Retina (tissue), 1 donor: ENCODE measurements around the gene FAM227A.

Experiments
- DNase-seq: peaks from one replicate; pipeline ENCODE4 v3.0.0-alpha.2; 2016

The FAM227A gene

GRCh38 chr22:38656256-38657044 lies at the start of gene FAM227A, which contains the start of gene CBY1:
FAM227A (minus strand) TSS chr22:38656392; CDS start chr22:38650168, 6,224 bp downstream.
CBY1 (plus strand) TSS chr22:38656638; CDS start chr22:38668055, 11,417 bp downstream.
- DNase-seq = peak; percentile 98

GRCh38 chr22:38705235-38706100 lies 49.3 kb upstream of the FAM227A start, which contains the start of gene GTPBP1:
GTPBP1 (plus strand) TSS chr22:38705944; CDS start chr22:38705956, 12 bp downstream.
- DNase-seq = peak; percentile 99

GRCh38 chr22:38704654-38705234 lies 48.6 kb upstream of the FAM227A start:
- DNase-seq = no peak

GRCh38 chr22:38700789-38701628 lies 44.8 kb upstream of the FAM227A start, which contains the start of gene JOSD1:
JOSD1 (minus strand) TSS chr22:38700943; CDS start chr22:38699987, 956 bp downstream.
- DNase-seq = peak; percentile 94

- DNase-seq = peak; percentile 79
Measured at GRCh38 chr22:38700270-38700788, 44.1 kb upstream of the FAM227A start.

DNA sequence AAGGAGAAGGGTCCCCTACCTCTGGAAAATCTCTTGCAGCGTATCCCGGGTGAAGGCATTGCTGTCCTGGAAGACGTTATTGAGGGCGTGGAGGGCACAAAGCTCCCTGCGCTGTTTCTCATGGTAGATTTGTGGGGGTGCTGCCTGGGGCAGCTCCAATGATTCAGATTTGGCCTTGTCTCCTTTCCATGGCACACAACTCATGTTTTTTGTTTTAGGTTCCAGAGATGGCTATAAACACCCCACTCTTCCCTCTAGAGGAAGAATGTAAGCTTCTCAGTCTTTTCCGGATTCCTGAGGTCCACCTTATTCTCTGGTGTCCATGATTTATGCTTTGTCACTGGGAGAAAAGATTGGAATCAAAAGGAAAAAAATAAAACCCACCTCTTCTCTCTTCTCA lies 43.6 kb upstream of the FAM227A start:
- DNase-seq = peak; percentile 44

- no peak for DNase-seq
Measured at GRCh38 chr22:38699143-38699542, 43.0 kb upstream of the FAM227A start.

- DNase-seq = no peak
Measured at GRCh38 chr22:38698407-38699094, 42.4 kb upstream of the FAM227A start.

DNA sequence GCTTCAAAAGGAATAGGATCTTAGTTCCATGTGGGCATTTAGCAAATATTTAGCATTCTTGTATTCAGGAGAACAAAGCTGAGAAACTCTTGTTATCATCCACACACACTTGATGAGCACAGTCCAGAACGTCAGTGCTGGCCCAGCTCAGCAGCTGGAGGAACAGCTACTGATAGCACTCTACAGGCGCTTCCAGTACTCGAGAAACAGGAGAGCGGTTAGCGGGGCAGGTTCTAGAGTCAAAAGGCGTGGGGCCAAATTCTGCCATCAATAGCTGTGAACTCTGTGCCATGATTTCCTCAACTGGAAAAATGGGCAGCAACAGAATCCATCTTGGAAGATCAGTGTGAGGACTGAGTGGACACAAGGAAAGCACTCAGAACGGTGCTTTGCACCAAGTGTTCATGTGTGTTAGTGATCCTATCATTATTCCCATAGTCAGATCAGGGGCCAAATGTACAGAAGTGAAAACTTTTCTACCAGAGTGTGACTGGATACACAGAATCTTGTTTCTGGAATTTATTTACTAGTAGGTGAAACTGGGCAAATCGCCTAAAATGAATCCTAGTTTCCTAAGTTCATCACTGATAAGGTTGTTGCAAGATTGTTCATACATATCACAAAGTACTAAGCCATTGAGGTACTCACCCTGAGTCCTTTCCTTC lies 41.4 kb upstream of the FAM227A start:
- no peak for DNase-seq

GRCh38 chr22:38696606-38697424 lies 40.6 kb upstream of the FAM227A start:
- DNase-seq = no peak

- no peak for DNase-seq
Measured at GRCh38 chr22:38694940-38695339, 38.7 kb upstream of the FAM227A start.

- DNase-seq = no peak
Measured at GRCh38 chr22:38694049-38694448, 37.9 kb upstream of the FAM227A start.

DNA sequence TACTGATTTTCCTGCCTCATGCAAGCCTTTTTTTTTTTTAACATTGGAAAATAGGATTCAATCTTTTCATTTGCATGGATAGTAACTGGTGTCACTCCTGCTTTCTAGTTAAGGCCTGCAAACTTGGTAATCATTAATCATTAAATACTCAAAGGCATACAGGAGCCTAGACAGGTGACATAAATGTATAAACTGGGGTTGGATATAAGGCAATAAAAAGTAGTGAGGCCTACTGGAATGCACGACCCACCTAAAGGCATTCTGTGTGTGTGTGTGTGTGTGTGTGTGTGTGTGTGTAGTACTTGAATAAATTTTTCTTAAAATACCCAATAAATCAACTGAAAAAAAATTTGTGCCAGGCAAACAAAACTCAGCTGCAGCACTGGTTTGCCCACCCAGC lies 33.5 kb upstream of the FAM227A start:
- DNase-seq = no peak

DNA sequence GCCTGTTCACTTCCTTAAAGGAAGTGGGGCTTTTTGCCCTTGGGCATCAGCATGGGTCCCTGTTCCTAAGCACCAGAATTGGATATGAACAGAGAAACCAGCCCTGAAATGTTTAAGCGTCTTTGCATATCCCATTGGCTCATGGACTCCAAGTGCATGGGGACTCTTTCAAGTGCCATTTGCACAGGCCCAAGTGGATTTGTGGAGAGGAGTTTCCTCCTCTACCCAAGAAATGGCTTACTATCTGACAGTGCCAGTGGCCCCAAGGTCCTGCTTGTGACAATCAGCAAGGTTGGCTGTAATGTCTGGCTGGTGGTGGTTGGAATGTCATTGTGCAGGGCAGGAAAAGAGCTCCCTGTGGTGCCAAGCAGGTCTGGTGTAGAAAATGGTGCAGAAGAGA lies 29.6 kb upstream of the FAM227A start:
- no peak for DNase-seq

- no peak for DNase-seq
Measured at GRCh38 chr22:38684895-38685294, 28.7 kb upstream of the FAM227A start.

DNA sequence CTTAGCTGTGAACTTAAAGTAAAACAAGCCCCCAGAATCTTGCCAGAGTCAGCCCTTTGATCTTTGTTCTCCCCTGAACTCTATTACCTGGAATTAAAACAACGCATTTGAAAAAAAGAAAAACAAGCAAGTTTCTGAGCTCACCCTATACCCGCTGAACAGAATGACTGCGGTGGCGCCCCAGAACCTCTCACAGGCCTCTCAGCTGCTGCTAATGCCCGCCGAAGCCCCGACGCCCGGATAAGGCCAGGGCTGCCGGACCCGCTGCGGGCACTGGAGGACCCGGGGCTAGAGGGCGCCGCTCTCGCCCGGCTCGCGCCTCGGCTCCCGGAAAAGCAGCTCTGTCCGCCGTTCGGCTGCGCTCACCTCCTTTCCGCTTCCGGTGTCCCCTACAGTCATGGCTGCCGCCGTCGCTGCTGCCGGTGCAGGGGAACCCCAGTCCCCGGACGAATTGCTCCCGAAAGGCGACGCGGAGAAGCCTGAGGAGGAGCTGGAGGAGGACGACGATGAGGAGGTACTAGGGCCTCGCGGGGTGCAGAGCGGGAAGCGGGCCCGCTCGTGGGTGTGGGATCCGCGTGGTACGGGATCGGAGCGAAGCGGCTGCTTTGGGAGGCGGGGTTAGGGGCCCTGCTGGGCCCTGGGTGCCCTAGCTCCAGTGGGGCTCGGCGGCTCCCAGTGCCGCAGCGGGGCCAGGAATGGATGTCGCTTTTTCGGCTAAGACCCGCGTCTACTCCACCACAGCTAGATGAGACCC lies 25.6 kb upstream of the FAM227A start, which contains the start of gene TOMM22:
Gene TOMM22 (plus strand): TSS at position 376 of the 754 bp plus-strand sequence. CDS start 22 bp downstream, at position 398.
- peak; percentile 93 for DNase-seq

GRCh38 chr22:38675833-38676232 lies 19.6 kb upstream of the FAM227A start:
- no peak for DNase-seq

- DNase-seq = no peak
Measured at GRCh38 chr22:38674888-38675287, 18.7 kb upstream of the FAM227A start.
